ENCODE results near the gene MRPL10. TPM values are rescaled to one million over a fixed set of nuclear protein-coding genes. Genes with fewer than 3 reads are reported as not detected.

MRPL10 gene
- total and polyA plus RNA-seq, 8 donors: 7.8 to 85.2 (median 31.4) TPM

GRCh38 chr17:47792979-47793378 is 38.4 kb downstream of the MRPL10 start:
- no peak for DNase-seq
- Histone ChIP-seq H3K9me3 (no peaks in the 10 kb centered on the region), H3K27me3 (peaks cover 0 to 80% (median 51%) of the 10 kb centered on the region in 3 donors), H3K4me3 (no peak overlapping the region), H3K4me1 (peaks cover 8 to 12% (median 10%) of the 10 kb centered on the region in 4 donors), H3K27ac (no peak overlapping the region), H3K36me3 (no peaks in the 10 kb centered on the region)
- WGBS, 5 donors: 65 to 72% (median 67%) methylated on average over 6 of the region's 6 CpGs
- no peak for TF ChIP-seq POLR2AphosphoS5 (IDR thresholded peaks at IDR 0.05)
- TF ChIP-seq EP300 (IDR thresholded peaks at IDR 0.05): no peak
- no peak for TF ChIP-seq CTCF (IDR thresholded peaks at IDR 0.05)
- TF ChIP-seq POLR2A (IDR thresholded peaks at IDR 0.05): no peak
- intact Hi-C loops (cut with DNase I; ENCODE audit: low total_unique reads): no loop called here

- Histone ChIP-seq H3K27me3 (peaks cover 0 to 85% (median 56%) of the 10 kb centered on the region in 3 donors), H3K36me3 (no peaks in the 10 kb centered on the region), H3K9me3 (no peaks in the 10 kb centered on the region), H3K4me3 (no peak overlapping the region), H3K27ac (no peak overlapping the region), H3K4me1 (peaks cover 8 to 12% (median 10%) of the 10 kb centered on the region in 4 donors)
- intact Hi-C loops (cut with DNase I; ENCODE audit: low total_unique reads): no loop called here
- no peak for TF ChIP-seq POLR2AphosphoS5 (IDR thresholded peaks at IDR 0.05)
- TF ChIP-seq CTCF (IDR thresholded peaks at IDR 0.05): no peak
- TF ChIP-seq POLR2A (IDR thresholded peaks at IDR 0.05): no peak
- TF ChIP-seq EP300 (IDR thresholded peaks at IDR 0.05): no peak
- DNase-seq: no peak
- 43 to 75% (median 71%) methylated on average over 1 of the region's 1 CpG for WGBS, 5 donors
These were observed 38.9 kb downstream of the MRPL10 start for GRCh38 chr17:47792457-47792856.

- Histone ChIP-seq H3K4me1 (peaks cover 8 to 12% (median 10%) of the 10 kb centered on the region in 4 donors), H3K36me3 (no peaks in the 10 kb centered on the region), H3K27ac (no peak overlapping the region), H3K27me3 (peaks cover 0 to 84% (median 61%) of the 10 kb centered on the region in 3 donors), H3K4me3 (no peak overlapping the region), H3K9me3 (no peaks in the 10 kb centered on the region)
- WGBS, 5 donors: 23 to 42% (median 34%) methylated on average over 3 of the region's 3 CpGs
- intact Hi-C loops (cut with DNase I; ENCODE audit: low total_unique reads): no loop called here
- no peak for DNase-seq
- TF ChIP-seq POLR2A (IDR thresholded peaks at IDR 0.05): no peak
- no peak for TF ChIP-seq CTCF (IDR thresholded peaks at IDR 0.05)
- no peak for TF ChIP-seq EP300 (IDR thresholded peaks at IDR 0.05)
- no peak for TF ChIP-seq POLR2AphosphoS5 (IDR thresholded peaks at IDR 0.05)
These were observed 40.3 kb downstream of the MRPL10 start for GRCh38 chr17:47791025-47791424.

- no peaks in the 10 kb centered on the region for H3K9me3 ChIP-seq
- no peak for TF ChIP-seq POLR2A (IDR thresholded peaks at IDR 0.05)
- peak in 4 of 7 experiments; percentile 11 to 29 (median 23) for TF ChIP-seq CTCF (IDR thresholded peaks at IDR 0.05)
- no peaks in the 10 kb centered on the region for H3K36me3 ChIP-seq
- 2 to 5% (median 3%) methylated on average over 19 to 70 of the region's 70 CpGs for WGBS, 5 donors
- peaks cover 0 to 79% (median 61%) of the 10 kb centered on the region in 3 donors for H3K27me3 ChIP-seq
- H3K27ac ChIP-seq: no peak overlapping the region
- peaks cover 8 to 12% (median 10%) of the 10 kb centered on the region in 4 donors for H3K4me1 ChIP-seq
- intact Hi-C loops (cut with DNase I; ENCODE audit: low total_unique reads): no loop called here
- DNase-seq: peak; percentile 62 to 82
- peak overlapping the region; percentile 39 to 59 (median 45) for H3K4me3 ChIP-seq
These were observed 41.5 kb downstream of the MRPL10 start for GRCh38 chr17:47789611-47790561.
